Measurements from ENCODE around the gene JAG2.

- TF ChIP-seq CTCF (IDR thresholded peaks at IDR 0.05; ENCODE audit: low read length) (peak; percentile 86), EZH2 (IDR thresholded peaks at IDR 0.05; ENCODE audit: borderline replicate concordance, low read length) (no peak)
Observed at GRCh38 chr14:105168979-105169507, 467 bp upstream of the JAG2 start.
